ENCODE data around the gene HNRNPM. TPM values are rescaled to one million over a fixed set of nuclear protein-coding genes. Genes with fewer than 3 reads are reported as not detected.
A peak's percentile ranks its signal among the peaks of the same experiment; 100 is the strongest.

The HNRNPM gene
- total RNA-seq, 1 donor from 2014 or later: 131 TPM

- no peak overlapping the region for H3K27ac ChIP-seq
- no peak overlapping the region for H3K4me3 ChIP-seq
- TF ChIP-seq CTCF (IDR thresholded peaks at IDR 0.05): no peak
- DNase-seq (no peak), ATAC-seq (no peak)
- no peaks in the 10 kb centered on the region for H3K9me3 ChIP-seq
- H3K4me1 ChIP-seq: peaks cover 81% of the 10 kb centered on the region
- H3K27me3 ChIP-seq: no peaks in the 10 kb centered on the region
- intact Hi-C loops (cut with DNase I): no loop called here
- peaks cover 36% of the 10 kb centered on the region for H3K36me3 ChIP-seq
Observed at GRCh38 chr19:8457827-8458226, 13.1 kb downstream of the HNRNPM start.

GRCh38 chr19:8458380-8458779, 13.6 kb downstream of the HNRNPM start:
- Histone ChIP-seq H3K27ac (no peak overlapping the region), H3K4me1 (peaks cover 80% of the 10 kb centered on the region), H3K4me3 (no peak overlapping the region), H3K9me3 (no peaks in the 10 kb centered on the region), H3K36me3 (peaks cover 31% of the 10 kb centered on the region), H3K27me3 (no peaks in the 10 kb centered on the region)
- no peak for TF ChIP-seq CTCF (IDR thresholded peaks at IDR 0.05)
- DNase-seq (no peak), ATAC-seq (peak; percentile 52)
- intact Hi-C loops (cut with DNase I): no loop called here

- Histone ChIP-seq H3K4me1 (peaks cover 77% of the 10 kb centered on the region), H3K27ac (peak overlapping the region; percentile 33)
Observed at GRCh38 chr19:8459095-8459494, 14.3 kb downstream of the HNRNPM start.

GRCh38 chr19:8459520-8460270, 14.9 kb downstream of the HNRNPM start:
- DNase-seq (no peak), ATAC-seq (peak; percentile 81)
- Histone ChIP-seq H3K4me1 (peaks cover 73% of the 10 kb centered on the region), H3K27ac (peak overlapping the region; percentile 33), H3K36me3 (peaks cover 44% of the 10 kb centered on the region), H3K9me3 (no peaks in the 10 kb centered on the region), H3K4me3 (peak overlapping the region; percentile 9), H3K27me3 (no peaks in the 10 kb centered on the region)
- TF ChIP-seq CTCF (IDR thresholded peaks at IDR 0.05): no peak
- intact Hi-C loops (cut with DNase I): no loop called here

More at GRCh38 chr19:8459095-8459494, 14.3 kb downstream of the HNRNPM start:
- ATAC-seq: peak; percentile 20
- no peak overlapping the region for H3K4me3 ChIP-seq
- no peak for TF ChIP-seq CTCF (IDR thresholded peaks at IDR 0.05)
- no peak for DNase-seq
- H3K27me3 ChIP-seq: no peaks in the 10 kb centered on the region
- no peaks in the 10 kb centered on the region for H3K9me3 ChIP-seq
- intact Hi-C loops (cut with DNase I): no loop called here
- peaks cover 38% of the 10 kb centered on the region for H3K36me3 ChIP-seq

GRCh38 chr19:8460516-8461298, 15.9 kb downstream of the HNRNPM start:
- Histone ChIP-seq H3K4me1 (peaks cover 73% of the 10 kb centered on the region), H3K27me3 (no peaks in the 10 kb centered on the region), H3K4me3 (peak overlapping the region; percentile 9), H3K27ac (no peak overlapping the region), H3K9me3 (no peaks in the 10 kb centered on the region), H3K36me3 (peaks cover 45% of the 10 kb centered on the region)
- DNase-seq: no peak
- intact Hi-C loops (cut with DNase I): no loop called here
- no peak for TF ChIP-seq CTCF (IDR thresholded peaks at IDR 0.05)
- no peak for ATAC-seq
